Measurements from ENCODE around the gene KLHL5. TPM values are rescaled to one million over a fixed set of nuclear protein-coding genes. Genes with fewer than 3 reads are reported as not detected.

Gene KLHL5
- total and polyA plus RNA-seq, 9 of the 15 experiments (the other 6 are each of a cell fraction or from before 2014, with no cell fraction given) = 8.0 to 30.8 (median 22.1) TPM

DNA sequence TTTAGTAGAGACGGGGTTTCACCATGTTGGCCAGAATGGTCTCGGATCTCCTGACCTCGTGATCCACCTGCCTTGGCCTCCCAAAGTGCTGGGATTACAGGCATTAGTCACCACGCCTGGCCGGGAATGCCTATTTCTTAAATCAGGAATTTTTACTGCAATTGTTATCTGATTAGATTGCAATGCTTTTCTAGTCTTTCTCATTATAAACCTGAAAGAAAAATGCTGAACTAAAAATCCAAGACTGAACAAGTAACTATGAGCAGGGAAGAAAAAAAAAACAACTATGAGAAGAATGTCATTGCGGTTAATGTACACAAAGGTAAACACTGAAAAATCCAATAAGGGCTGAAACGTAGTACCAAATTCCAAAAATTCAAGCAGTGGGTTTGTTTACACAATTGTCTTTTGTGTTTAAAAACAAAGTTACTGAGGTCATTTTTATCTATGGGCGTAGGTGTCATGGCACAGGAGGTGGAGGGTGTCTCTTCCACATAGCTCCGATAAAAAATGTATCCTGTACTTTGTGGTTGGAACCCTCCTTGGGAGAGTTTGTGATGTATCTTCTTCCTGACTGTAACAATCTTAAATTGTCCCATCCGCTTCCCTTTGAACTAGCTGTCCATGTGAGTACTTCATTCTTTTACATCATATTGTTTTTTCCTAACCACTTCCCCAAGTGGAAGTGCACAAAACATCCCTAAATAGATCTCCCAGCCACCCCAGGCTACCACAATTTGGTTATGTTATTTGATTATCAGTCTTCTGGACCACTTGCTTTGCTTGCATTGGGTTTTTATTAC is 18.8 kb upstream of the KLHL5 start (continued):
- peak; percentile 73 for TF ChIP-seq GABPA (tag; conservative IDR thresholded peaks at IDR 0.05; ENCODE audit: low read depth)
- no peak for TF ChIP-seq TRIM24 (IDR thresholded peaks at IDR 0.05)
- TF ChIP-seq, protein P1, sequence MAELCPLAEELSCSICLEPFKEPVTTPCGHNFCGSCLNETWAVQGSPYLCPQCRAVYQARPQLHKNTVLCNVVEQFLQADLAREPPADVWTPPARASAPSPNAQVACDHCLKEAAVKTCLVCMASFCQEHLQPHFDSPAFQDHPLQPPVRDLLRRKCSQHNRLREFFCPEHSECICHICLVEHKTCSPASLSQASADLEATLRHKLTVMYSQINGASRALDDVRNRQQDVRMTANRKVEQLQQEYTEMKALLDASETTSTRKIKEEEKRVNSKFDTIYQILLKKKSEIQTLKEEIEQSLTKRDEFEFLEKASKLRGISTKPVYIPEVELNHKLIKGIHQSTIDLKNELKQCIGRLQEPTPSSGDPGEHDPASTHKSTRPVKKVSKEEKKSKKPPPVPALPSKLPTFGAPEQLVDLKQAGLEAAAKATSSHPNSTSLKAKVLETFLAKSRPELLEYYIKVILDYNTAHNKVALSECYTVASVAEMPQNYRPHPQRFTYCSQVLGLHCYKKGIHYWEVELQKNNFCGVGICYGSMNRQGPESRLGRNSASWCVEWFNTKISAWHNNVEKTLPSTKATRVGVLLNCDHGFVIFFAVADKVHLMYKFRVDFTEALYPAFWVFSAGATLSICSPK (IDR thresholded peaks at IDR 0.05; ENCODE audit: borderline replicate concordance) = no peak
- TF ChIP-seq, protein P2, sequence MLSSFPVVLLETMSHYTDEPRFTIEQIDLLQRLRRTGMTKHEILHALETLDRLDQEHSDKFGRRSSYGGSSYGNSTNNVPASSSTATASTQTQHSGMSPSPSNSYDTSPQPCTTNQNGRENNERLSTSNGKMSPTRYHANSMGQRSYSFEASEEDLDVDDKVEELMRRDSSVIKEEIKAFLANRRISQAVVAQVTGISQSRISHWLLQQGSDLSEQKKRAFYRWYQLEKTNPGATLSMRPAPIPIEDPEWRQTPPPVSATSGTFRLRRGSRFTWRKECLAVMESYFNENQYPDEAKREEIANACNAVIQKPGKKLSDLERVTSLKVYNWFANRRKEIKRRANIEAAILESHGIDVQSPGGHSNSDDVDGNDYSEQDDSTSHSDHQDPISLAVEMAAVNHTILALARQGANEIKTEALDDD (IDR thresholded peaks at IDR 0.05) = no peak
- no peak for TF ChIP-seq ZNF133 (CRISPR knock-in tag; IDR thresholded peaks at IDR 0.05)

DNA sequence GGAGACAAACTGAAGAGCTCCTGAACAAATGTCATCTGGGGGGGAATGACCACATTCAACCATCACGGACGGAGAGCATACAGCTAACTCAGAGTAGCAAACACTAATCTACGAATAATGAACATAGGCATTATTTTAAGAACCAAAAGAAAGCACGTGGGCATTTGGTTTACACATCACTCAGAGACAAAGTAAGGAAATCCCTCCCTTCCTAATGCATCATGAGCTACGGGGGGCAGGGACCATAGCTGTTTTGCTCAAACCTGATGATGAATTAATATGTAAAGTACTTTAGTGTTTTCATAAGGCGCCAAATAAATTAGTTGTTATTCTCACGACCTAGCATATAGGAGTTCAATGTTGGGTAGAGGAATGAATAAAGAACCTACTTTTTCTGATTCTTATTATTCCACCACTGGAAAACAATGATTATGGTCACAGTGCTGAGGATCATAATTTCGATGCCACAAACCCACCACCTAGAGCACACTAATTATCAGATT is 18.1 kb upstream of the KLHL5 start:
- no peaks in the 10 kb centered on the region for H3K36me3 ChIP-seq (ENCODE audit: control insufficient read depth, insufficient read depth, low read length)
- no peaks in the 10 kb centered on the region for H3K27me3 ChIP-seq (ENCODE audit: control insufficient read depth in 2 of 2, insufficient read depth in 2 of 2, low read length in 2 of 2)
- H3K9ac ChIP-seq (ENCODE audit: insufficient read depth in 1 of 2, low read depth in 2 of 2, low read length in 2 of 2) = peak overlapping the region; percentile 62 to 93; a peak in 3 of 4 replicates
- H3K9me1 ChIP-seq (ENCODE audit: control insufficient read depth, insufficient read depth, low read length) = no peaks in the 10 kb centered on the region
- H3K4me2 ChIP-seq (ENCODE audit: insufficient read depth, low read length) = peak overlapping the region; percentile 81
- 23% methylated on average over 8 of the region's 8 CpGs for WGBS (ENCODE audit: insufficient coverage, low coverage, missing lambda C conversion rate)
- intact Hi-C loops (cut with micrococcal nuclease) = loop anchor here (2.0 kb wide), 2 partner anchors 19 to 91 kb away; no protein-coding TSS in a partner anchor
- peaks cover 31% of the 10 kb centered on the region for H3K79me2 ChIP-seq (ENCODE audit: control insufficient read depth, insufficient read depth, low read length)
- peak overlapping the region; percentile 89 for H2AFZ ChIP-seq (ENCODE audit: low read depth, low read length)
- TSS peak; percentile 81 for BruUV-seq (replicated peaks)
- no peaks in the 10 kb centered on the region for H3K9me3 ChIP-seq (replicated peaks; ENCODE audit: control insufficient read depth, insufficient read depth, low read depth, low read length)
- in situ Hi-C loops (cut with MboI) = no loop called here
- H3K4me3 ChIP-seq = peak overlapping the region; percentile 71
- DNase-seq (ENCODE audit: extremely low read depth in 1 of 4, low spot score in 3 of 4) (no peak), ATAC-seq (no peak), FAIRE-seq (no peak)
- no peaks in the 10 kb centered on the region for H4K20me1 ChIP-seq (replicated peaks; ENCODE audit: control insufficient read depth, insufficient read depth, low read length)
- peak overlapping the region; percentile 83 for H3K27ac ChIP-seq (ENCODE audit: extremely low read depth, low read depth, low read length)
- H3K4me1 ChIP-seq (replicated peaks in 1 of 2; ENCODE audit: control insufficient read depth in 2 of 2, insufficient read depth in 2 of 2, low read length in 2 of 2) = peaks cover 0 to 15% of the 10 kb centered on the region in 2 experiments; a peak in 3 of 5 replicates
- CTCF ChIA-PET (ENCODE audit: low intra/inter-chr PET ratio) = no interaction called here
- POLR2A ChIA-PET = interaction anchor here (0.6 to 2.4 kb wide), 5 partner anchors 9 to 21 kb away, joined by 3 to 11 read pairs (median 3); partner anchors contain the start of gene TMEM156
- TF ChIP-seq ZBTB7A (IDR thresholded peaks at IDR 0.05; ENCODE audit: borderline replicate concordance, control insufficient read depth, low read depth, low read length) (no peak), HSF4 (CRISPR knock-in tag; IDR thresholded peaks at IDR 0.05; ENCODE audit: borderline replicate concordance) (no peak)
- TF ChIP-seq, protein P3, sequence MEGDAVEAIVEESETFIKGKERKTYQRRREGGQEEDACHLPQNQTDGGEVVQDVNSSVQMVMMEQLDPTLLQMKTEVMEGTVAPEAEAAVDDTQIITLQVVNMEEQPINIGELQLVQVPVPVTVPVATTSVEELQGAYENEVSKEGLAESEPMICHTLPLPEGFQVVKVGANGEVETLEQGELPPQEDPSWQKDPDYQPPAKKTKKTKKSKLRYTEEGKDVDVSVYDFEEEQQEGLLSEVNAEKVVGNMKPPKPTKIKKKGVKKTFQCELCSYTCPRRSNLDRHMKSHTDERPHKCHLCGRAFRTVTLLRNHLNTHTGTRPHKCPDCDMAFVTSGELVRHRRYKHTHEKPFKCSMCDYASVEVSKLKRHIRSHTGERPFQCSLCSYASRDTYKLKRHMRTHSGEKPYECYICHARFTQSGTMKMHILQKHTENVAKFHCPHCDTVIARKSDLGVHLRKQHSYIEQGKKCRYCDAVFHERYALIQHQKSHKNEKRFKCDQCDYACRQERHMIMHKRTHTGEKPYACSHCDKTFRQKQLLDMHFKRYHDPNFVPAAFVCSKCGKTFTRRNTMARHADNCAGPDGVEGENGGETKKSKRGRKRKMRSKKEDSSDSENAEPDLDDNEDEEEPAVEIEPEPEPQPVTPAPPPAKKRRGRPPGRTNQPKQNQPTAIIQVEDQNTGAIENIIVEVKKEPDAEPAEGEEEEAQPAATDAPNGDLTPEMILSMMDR (IDR thresholded peaks at IDR 0.05 in 2 of 3, conservative IDR thresholded peaks at IDR 0.05 in 1 of 3; ENCODE audit: insufficient read depth in 2 of 3, low read depth in 1 of 3, low read length in 3 of 3) = no peak
- TF ChIP-seq, protein P4, sequence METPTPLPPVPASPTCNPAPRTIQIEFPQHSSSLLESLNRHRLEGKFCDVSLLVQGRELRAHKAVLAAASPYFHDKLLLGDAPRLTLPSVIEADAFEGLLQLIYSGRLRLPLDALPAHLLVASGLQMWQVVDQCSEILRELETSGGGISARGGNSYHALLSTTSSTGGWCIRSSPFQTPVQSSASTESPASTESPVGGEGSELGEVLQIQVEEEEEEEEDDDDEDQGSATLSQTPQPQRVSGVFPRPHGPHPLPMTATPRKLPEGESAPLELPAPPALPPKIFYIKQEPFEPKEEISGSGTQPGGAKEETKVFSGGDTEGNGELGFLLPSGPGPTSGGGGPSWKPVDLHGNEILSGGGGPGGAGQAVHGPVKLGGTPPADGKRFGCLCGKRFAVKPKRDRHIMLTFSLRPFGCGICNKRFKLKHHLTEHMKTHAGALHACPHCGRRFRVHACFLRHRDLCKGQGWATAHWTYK (CRISPR knock-in tag; IDR thresholded peaks at IDR 0.05) = no peak
- TF ChIP-seq, protein P5, sequence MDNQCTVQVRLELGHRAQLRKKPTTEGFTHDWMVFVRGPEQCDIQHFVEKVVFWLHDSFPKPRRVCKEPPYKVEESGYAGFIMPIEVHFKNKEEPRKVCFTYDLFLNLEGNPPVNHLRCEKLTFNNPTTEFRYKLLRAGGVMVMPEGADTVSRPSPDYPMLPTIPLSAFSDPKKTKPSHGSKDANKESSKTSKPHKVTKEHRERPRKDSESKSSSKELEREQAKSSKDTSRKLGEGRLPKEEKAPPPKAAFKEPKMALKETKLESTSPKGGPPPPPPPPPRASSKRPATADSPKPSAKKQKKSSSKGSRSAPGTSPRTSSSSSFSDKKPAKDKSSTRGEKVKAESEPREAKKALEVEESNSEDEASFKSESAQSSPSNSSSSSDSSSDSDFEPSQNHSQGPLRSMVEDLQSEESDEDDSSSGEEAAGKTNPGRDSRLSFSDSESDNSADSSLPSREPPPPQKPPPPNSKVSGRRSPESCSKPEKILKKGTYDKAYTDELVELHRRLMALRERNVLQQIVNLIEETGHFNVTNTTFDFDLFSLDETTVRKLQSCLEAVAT (IDR thresholded peaks at IDR 0.05) = no peak
